NOMO-1 treated with dmso at 0.1 percent for 144 hours (cell line): Measurements from ENCODE around the gene CDHR5.

ENCODE experiments used
- DNase-seq: peaks from one replicate; lab custom pipeline; 2025; ENCODE audit not compliant: unreplicated experiment; lab: John Stamatoyannopoulos, UW

The CDHR5 gene

DNA sequence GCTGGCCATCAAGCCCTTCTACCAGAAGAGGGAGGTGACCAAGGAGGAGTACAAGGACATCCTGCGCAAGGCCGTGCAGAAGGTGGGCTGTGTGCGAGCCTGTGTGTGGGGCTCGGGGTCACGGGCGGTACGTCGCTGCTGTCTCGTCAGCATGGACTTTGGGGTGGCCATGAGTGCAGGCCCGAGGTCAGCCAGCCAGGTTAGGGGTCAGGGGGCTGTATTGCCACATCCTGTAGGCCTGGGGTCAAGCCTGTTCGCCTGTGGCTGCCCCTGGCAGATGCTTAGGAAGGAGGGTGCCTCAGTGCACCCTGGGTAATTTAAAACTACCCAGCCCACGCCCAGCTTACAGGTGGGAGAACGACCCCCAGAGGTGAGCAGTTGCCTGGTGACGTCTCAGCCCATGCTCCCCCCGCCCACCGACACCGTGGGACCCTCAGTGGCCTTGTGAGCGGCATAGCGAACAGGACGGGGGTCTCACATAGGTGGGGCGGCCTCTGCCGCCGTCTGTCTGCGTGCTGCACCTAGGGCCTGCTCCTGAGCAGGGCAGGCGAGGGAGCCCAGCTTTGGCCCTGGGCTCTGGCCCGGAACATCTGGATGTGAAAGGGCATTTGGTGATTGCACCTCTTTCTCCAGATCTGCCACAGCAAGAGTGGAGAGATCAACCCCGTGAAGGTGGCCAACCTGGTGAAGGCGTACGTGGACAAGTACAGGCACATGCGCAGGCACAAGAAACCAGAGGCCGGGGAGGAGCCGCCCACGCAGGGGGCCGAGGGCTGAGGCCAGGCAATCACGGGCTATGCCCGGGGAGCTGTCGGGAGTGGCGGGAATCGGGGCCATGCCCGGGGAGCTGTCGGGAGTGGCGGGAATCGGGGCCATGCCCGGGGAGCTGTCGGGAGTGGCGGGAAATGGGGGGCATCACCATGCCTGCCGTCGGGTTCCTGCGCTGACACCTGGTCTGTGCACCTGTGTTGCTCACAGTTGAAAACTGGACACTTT lies 13.5 kb downstream of the CDHR5 start:
- DNase-seq, result no peak

DNA sequence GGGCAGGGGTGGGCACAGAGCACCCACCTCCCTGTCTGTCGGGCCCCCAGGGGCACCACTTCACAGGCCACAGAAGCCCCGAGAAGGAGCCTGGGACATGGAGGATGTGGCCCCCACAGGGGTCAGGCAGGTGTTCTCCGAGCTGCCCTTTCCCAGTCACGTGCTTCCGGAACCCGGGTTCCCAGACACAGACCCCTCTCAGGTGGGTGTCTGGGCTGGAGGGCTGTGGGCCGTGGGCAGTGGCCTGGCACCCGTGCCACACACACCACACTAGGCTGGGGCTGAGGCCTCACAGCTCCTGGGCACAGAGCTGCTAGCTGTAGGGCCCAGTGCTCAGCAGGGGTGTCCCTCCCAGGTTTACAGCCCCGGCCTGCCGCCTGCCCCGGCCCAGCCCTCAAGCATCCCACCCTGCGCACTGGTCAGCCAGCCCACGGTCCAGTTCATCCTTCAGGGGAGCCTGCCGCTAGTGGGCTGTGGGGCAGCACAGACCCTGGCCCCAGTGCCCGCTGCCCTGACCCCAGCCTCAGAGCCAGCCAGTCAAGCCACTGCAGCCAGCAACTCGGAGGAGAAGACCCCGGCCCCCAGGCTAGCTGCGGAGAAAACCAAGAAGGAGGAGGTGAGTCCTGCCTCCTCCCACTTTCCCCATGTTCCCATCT lies 14.5 kb downstream of the CDHR5 start:
- no peak for DNase-seq

DNA sequence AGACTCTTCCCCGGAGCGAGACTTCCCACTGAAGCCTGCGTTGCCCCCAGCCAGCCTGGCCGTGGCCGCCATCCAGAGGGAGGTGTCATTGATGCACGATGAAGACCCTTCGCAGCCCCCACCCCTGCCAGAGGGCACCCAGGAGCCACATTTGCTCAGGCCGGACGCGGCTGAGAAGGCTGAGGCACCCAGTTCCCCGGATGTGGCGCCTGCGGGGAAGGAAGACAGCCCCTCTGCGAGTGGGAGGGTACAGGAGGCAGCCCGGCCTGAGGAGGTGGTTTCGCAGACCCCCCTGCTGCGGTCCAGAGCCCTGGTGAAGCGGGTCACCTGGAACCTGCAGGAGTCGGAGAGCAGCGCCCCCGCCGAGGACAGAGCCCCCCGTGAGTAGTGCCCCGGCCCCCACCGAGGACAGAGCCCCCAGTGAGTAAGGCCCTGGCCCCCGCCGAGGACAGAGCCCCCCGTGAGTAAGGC lies 15.4 kb downstream of the CDHR5 start:
- DNase-seq, result no peak

DNA sequence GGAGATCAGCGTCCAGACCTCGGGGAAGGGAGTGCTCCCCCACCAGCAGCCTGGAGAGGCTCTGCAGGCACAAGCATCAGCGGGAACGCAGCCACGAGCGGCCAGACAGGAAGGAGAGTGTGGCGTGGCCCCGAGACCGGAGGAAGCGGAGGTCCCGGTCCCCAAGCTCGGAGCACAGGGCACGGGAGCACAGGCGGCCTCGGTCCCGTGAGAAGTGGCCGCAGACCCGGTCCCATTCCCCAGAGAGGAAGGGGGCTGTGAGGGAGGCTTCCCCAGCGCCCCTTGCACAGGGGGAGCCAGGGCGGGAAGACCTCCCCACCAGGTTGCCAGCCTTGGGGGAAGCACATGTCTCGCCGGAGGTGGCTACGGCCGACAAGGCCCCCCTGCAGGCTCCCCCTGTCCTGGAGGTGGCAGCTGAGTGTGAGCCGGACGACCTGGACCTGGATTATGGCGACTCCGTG lies 15.9 kb downstream of the CDHR5 start:
- no peak for DNase-seq

DNA sequence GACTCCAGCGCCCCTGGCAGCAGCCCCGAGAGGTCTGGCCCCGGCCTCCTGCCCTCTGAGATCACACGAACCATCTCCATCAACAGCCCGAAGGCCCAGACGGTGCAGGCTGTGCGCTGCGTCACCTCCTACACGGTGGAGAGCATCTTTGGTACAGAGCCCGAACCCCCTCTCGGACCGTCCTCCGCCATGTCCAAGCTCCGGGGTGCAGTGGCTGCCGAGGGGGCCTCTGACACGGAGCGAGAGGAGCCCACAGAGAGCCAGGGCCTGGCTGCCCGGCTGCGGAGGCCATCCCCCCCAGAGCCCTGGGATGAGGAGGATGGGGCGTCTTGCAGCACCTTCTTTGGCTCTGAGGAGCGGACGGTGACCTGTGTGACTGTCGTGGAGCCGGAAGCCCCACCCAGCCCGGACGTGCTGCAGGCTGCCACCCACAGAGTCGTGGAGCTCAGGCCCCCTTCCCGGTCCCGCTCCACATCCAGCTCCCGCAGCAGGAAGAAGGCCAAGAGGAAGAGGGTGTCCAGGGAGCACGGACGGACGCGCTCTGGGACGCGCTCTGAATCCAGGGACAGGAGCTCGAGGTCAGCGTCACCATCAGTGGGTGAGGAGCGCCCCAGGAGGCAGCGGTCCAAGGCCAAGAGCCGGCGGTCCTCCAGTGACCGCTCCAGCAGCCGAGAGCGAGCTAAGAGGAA lies 16.6 kb downstream of the CDHR5 start:
- no peak for DNase-seq

DNA sequence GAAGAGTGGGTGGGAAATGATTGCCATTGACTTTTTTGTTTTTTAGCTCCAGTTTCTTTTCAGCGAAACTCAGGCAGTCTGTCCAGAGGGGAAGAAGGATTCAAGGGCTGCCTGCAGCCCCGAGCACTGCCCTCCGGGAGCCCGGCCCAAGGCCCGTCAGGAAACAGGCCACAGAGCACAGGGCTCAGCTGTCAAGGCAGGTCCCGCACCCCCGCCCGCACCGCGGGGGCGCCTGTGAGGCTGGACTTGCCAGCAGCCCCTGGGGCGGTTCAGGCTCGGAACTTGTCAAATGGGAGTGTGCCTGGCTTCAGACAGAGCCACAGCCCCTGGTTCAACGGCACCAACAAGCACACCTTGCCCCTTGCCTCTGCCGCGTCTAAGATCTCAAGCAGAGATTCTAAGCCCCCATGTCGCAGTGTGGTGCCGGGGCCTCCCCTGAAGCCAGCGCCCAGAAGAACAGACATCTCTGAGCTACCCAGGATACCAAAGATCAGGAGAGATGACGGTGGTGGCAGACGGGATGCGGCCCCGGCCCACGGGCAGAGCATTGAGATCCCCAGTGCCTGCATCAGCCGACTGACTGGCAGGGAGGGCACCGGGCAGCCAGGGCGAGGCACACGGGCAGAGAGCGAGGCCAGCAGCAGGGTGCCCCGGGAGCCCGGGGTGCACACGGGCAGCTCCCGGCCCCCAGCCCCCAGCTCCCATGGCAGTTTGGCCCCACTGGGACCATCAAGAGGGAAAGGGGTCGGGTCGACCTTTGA lies 17.6 kb downstream of the CDHR5 start:
- no peak for DNase-seq

DNA sequence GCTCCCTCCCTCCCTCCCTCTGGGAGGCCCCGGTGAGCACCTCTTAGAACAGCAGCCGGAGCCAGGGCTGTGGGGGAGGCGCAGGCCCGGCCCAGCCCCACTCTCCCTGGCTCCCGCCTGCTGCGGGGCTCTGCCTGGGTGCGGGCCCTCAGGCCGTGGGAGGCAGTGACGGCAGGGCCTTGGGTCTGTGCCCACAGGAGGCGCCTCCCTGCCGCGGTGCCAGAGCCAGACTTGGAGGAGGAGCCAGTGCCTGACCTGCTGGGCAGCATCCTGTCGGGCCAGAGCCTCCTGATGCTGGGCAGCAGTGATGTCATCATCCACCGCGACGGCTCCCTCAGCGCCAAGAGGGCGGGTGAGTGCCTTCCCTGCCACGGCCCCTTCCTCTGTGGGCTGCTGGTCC lies 18.5 kb downstream of the CDHR5 start:
- no peak for DNase-seq

DNA sequence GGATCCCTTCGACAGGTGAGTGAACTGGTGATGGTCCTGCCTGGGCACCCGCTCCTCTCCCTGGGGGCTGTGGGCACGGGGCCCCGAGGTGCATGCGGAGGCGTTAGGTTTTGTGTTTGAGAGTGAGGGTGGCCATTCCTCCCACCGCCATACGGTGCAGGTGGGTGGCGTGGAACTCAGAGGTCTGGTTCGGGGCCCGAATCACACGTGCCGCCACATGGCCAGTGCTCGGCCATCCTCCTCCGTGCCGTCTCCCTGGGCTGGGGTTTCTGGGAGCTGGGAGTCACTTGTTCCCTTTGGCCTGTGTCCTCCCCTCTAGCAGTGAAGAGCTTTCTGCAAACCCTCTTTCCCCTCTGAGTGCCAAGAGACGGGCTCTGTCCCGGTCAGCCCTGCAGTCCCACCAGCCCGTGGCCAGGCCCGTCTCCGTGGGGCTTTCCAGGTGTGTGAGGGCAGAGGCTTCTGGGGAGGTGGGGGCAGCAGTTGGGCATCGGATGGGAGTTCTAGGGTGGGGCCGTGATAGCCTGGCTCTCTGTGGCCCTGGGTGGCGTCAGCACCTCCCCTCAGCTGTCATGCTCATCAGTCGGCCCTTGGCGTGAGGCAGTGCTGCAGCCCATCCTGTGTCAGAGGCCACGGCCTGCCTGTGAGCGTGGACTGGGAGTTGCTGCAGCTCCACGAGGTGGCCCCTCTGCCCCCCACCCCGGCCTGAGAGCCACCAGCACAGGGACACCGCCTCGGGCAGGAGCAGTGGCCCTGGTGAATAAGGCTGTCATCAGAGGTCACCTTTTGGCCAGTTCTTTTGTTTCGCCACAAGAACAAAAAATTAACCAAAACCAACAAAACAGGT lies 19.2 kb downstream of the CDHR5 start:
- no peak for DNase-seq

DNA sequence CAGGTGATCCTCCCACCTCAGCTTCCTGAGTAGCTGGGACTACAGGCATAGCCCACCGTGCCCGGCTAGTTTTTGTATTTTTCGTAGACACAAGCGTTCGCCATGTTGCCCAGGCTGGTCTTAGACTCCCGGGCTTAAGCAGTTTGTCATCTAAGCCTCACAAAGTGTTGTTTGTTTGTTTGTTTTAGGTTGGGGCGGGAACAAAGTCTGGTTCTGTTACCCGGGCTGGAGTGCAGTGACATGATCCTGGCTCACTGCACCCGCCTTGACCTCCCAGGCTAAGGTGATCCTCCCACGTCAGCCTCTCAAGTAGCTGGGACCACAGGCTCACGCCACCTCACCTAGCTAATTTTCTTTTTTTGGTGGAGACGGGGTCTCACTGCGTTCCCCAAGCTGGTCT lies 21.6 kb downstream of the CDHR5 start:
- no peak for DNase-seq

DNA sequence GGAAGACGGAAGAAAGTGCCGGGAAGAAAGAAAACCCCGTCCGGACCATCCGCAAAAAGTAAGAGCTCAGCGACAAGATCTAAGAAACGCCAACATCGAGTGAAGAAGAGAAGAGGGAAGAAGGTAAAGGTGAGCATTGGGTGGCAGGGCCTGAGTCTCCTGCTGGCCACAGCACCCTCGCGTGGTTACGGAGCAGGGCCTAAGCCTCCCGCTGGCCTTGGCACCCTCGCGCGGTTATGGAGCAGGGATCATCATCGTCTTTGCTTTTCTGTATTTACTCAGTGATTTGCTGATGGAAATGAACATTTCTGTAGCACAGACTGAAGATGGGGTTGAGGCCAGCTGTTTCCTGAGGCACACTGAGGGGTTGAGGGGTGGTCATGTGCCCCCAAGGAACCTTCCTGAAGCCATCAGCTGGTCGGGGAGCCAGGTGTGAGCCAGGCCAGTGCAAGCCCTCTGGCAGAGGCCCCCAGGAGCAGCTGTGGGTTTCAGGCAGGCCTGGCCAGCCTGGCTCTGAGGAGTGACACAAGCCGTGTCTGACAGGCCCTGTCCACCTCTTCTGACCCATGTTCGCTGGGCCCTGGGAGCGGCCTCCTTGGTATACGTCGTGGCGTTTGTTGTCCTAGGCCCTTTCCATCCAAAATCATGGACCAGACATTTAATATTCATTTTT lies 23.0 kb downstream of the CDHR5 start:
- DNase-seq, result no peak

DNA sequence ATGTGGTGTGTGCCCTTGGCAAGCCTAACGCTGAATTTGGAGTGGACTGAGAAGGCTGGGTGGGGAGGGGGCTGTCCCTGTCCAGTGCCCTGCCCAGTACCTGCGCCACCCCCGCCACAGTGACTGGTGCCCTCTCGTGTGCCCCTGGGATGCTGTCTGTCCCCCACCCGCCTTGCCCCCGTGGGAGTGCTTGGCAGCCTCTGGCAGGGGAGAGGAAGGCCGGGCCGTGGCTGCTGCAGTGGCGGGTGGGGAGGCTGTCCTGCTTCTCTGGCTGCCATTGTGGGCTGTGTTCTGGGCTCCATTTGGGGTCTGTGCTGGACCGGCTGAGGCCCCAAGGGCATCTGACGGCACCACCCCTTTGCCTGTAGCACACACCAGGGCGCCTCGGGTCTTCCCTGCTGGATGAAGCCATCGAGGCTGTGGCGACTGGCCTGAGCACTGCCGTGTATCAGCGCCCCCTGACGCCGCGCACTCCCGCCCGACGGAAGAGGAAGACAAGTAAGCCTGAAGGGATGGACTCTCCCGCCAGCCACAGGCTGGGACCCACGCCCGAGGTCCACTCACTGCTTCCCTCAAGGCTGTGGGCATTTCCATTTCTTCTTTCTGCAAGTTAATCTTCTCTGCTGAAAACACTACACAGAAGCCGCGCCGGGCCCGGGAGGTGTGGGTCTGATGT lies 26.6 kb downstream of the CDHR5 start:
- no peak for DNase-seq

DNA sequence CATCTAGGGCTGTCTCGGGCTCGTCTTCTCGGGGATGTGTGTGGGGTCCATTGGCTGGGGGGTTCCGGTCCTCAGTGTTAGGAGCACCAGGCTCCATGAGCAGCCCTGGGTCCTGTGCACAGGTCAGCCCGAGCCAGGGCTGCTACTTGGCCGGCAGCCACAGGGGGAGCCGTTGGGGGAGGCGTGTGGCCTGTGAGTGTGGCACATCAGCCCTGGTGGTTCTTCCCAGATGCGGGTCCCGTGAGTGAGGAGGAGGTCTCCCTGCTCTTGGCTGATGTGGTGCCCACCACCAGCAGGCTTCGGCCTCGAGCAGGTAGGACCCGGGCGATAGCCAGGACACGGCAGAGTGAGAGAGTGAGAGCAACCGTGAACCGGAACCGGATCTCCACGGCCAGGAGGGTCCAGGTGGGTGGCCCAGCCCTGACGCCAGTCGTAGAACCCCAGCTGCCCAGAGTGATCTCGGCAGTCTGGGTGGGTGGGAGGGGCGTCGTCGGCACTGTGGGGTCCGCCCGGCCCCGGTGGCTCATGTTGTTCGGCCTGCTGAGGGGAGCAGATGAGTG lies 27.5 kb downstream of the CDHR5 start:
- no peak for DNase-seq

DNA sequence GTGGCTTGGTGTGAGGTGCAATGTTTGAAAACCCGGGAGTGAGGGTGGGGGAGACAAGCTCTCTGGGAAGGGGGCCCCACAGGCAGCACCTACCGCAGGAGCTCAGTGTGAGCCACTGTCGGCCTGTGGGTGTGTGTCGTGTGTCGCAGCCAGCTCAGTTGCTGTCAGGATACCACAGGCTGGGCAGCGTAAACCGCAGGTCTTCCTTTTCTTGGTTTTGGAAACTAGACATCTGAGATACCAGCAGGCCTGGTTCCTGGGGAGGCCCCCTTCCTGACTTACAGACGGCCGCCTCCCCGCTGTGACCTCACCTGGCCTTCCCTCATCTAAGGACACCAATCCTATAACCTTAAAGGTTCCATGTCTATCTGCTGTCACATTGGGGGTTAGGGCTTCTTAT lies 28.4 kb downstream of the CDHR5 start:
- DNase-seq, result no peak

DNA sequence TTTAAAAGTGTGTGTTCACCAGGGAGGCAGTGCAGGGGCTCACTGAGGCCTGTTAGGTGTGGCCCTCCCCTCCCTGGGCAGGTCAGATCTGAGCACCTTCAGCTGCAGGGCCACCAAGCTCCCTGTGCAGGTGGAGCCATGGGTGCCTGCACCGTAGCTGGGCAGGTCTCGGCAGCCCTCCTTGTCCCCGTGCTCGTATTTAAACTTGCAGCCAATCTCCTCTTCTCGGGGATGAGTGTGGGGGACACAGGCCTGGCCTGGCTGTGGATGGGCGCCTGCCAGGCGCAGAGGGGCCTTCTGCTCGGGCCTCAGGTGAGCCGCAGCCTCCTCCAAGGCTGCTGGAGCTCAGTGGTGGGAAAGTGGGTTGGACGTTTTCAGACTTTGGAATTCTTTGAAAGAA lies 29.4 kb downstream of the CDHR5 start:
- no peak for DNase-seq

DNA sequence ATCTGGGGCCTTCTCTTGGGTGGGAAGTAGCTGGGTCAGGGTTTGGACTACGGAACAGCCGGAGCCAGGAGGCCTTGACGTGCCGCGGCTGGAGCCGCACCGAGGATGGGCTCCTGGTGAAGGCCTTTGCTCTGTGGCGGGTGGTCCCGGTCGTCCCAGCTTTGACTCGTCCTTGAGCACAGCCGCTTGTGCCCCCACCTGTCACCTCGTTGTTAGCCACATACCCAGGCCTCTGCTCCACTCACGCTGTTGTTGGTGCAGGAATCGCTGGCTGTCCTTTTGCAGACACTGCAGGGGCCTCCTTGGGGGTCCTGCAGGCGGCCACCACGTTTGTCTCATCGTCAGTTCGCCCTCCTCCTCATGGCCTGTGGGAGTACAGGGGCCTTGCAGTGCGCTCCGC lies 31.4 kb downstream of the CDHR5 start:
- DNase-seq, result no peak

DNA sequence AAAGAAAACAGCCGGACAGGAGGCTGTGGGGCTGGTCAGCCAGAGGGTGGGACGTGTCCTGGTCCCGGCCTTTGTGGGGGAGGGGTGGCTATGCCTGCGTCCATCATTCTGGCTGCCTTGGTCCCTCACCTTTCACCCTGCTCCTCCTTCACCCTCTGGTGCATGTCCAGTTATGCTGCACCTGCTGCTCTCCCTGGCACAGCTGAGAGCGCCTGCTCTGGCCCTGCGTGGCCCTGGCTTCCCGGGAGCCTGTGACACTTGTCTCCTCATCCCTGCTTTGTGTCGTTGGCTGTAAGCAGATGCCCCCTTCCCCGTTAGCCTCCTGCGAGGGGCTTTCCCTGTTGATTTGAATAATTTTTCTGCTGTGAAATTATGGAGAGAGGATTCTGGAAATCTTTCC lies 31.8 kb downstream of the CDHR5 start:
- no peak for DNase-seq

DNA sequence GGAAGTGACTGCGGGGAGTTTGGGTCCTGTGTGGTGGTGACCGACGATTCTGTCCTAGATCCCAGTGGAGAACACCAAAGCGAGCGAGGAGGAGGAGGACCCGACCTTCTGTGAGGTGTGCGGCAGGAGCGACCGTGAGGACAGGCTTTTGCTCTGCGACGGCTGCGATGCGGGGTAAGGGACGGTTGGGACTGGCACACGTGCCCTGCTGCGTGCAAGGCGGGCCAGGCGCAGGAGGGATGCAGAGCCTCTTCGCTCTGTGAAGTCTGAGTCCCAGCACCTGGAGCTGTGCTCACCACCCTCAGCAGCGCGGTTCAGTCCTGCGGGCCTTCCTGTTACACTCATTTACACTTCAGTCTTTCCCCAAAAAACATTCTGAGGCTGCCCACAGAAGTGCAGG lies 32.3 kb downstream of the CDHR5 start:
- DNase-seq, result no peak

DNA sequence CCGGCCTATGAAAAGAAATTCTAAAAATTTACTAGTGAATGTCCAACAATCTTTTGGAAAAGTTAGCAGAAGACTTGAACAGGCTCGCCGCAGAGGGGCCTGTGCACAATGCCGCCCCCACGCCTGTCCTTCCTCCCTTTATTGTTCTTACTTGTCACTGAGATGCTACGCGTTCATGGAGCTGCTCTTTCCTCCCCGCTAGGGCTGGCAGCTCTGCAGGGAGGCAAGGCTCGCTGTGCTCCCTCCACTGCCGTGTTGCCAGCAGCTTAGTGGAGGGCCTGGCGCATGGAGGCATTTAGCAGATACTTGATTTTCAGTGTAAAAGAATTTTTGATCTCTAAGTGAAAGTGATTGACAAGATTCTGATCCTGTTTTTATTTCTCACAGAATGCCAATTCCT lies 33.8 kb downstream of the CDHR5 start:
- DNase-seq, result no peak

DNA sequence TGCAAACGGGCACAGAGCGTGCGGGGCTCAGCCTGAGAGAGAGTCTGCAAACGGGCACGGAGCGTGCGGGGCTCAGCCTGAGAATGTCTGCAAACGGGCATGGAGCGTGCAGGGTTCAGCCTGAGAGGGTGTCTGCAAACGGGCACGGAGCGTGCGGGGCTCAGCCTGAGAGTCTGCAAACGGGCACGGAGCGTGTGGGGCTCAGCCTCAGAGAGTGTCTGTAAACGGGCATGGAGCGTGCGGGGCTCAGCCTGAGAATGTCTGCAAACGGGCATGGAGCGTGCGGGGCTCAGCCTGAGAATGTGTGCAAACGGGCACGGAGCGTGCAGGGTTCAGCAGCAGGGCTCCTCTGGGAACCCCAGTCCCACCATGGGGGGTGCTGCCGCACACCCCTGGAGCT lies 35.0 kb downstream of the CDHR5 start:
- no peak for DNase-seq
